Suprapubic skin (tissue), 4 donors: ENCODE data around the gene UQCRC1.
A peak's percentile ranks its signal among the peaks of the same experiment; 100 is the strongest.

Experiments
- POLR2A ChIP-seq, 2 donors: fragments of 450-650 bp; IDR thresholded peaks; one replicate each; pipeline ENCODE4 v1.6.1; 2017; ENCODE audit warnings: antibody characterized with exemption in 2 of 2, mild to moderate bottlenecking in 2 of 2, moderate library complexity in 2 of 2
- POLR2AphosphoS5 ChIP-seq, 3 donors: sonication (generic); formaldehyde crosslinking; IDR thresholded peaks; one replicate each; pipeline ENCODE4 v1.6.1; 2017; ENCODE audit warnings: antibody characterized with exemption in 3 of 3
- TF ChIP-seq, protein P1 (sequence below), 2 donors: fragments of 200-600 bp in 1 of 2; fragments of 450-650 bp in 1 of 2; sonication (generic) in 1 of 2; IDR thresholded peaks; one replicate each; pipeline ENCODE4 v1.5.1; 2016 to 2019; ENCODE audit warnings: antibody characterized with exemption in 2 of 2, mild to moderate bottlenecking in 1 of 2, moderate library complexity in 1 of 2

DNA sequence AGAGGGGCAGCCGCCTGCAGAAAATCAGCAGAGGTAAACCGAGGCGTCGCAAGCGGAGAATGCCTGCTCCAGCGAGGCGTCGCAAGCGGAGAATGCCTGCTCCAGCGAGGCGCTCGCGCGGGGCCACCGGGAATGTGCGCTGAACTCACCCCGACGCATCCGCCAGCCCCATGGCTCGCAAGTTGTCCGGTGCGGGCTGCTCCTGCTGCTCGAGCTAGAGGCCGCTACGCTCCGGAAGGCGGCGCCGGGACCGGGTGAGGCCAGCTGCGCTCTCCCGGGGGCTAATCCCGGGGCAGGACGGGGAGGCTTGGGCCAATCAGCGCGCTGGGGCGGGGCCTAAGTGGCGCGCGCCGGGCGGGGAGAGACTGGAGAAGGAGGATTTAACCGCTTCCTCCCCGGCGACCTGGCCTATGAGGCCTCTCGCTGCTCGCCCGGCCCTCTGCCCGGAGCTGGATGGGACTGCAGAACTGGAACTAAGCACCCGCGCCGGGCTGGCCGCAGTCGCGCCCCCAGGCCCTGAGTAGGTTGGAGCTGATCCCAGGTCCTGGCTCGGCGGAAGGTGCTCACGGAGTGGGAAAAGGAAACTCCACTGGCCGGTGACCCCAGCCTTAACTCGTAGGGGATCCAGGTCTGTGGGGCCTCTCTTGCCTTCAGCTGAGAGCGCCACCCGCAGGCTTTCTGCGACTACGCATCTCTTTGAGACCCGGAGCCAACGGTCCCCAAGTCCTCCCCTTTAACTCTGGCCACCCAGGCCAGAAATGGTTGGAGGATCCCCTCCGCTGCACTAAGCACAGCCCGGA lies 26.0 kb upstream of the UQCRC1 start, which contains the start of gene SLC26A6:
- TF ChIP-seq POLR2AphosphoS5 (IDR thresholded peaks at IDR 0.05) (no peak), POLR2A (IDR thresholded peaks at IDR 0.05) (no peak)
- TF ChIP-seq, protein P1, sequence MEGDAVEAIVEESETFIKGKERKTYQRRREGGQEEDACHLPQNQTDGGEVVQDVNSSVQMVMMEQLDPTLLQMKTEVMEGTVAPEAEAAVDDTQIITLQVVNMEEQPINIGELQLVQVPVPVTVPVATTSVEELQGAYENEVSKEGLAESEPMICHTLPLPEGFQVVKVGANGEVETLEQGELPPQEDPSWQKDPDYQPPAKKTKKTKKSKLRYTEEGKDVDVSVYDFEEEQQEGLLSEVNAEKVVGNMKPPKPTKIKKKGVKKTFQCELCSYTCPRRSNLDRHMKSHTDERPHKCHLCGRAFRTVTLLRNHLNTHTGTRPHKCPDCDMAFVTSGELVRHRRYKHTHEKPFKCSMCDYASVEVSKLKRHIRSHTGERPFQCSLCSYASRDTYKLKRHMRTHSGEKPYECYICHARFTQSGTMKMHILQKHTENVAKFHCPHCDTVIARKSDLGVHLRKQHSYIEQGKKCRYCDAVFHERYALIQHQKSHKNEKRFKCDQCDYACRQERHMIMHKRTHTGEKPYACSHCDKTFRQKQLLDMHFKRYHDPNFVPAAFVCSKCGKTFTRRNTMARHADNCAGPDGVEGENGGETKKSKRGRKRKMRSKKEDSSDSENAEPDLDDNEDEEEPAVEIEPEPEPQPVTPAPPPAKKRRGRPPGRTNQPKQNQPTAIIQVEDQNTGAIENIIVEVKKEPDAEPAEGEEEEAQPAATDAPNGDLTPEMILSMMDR (IDR thresholded peaks at IDR 0.05), result peak in 1 of 2 donors; percentile 36
